Pancreas (tissue), 10 donors: Measurements from ENCODE around the gene OR2A42. TPM values are rescaled to one million over a fixed set of nuclear protein-coding genes. Genes with fewer than 3 reads are reported as not detected.
"Not testable (repeated sequence)": the region's sequence is repeated elsewhere in the genome, so short reads cannot be mapped to it uniquely, and the experiment has no call there.

ENCODE experiments used
- ATAC-seq, 4 donors: fragments of 200-7000 bp; cut with Tn5 transposase; one replicate each; pipeline versions ENCODE4 v1.8.0 to v1.9.1; 2020; ENCODE audit warnings: mild to moderate bottlenecking in 4 of 4, moderate library complexity in 4 of 4
- DNase-seq, 6 donors: peaks; one replicate each; pipeline ENCODE4 v3.0.0-alpha.2; 2020
- FAIRE-seq: peaks from 2 replicates; lab custom pipeline; 2012; peaks lifted over from hg19 to GRCh38; lab: Jason Lieb, UNC
- H3K27ac ChIP-seq, 4 donors: fragments of 200-600 bp; sonication (generic); 1 replicate in 3 of 4; 2 replicates in 1 of 4; pipeline versions ENCODE4 v1.5.0 to v1.8.0; 2020
- H3K27me3 ChIP-seq, 4 donors: fragments of 200-600 bp; one replicate each; pipeline ENCODE4 v1.8.0; 2021
- H3K36me3 ChIP-seq, 3 donors: fragments of 200-600 bp; sonication (generic) in 1 of 3; one replicate each; pipeline versions ENCODE4 v1.5.0 to v1.8.0; 2020 to 2021
- H3K4me1 ChIP-seq, 3 donors: fragments of 200-600 bp; one replicate each; pipeline ENCODE4 v1.8.0; 2021
- H3K4me3 ChIP-seq, 4 donors: fragments of 200-600 bp; sonication (generic) in 2 of 4; one replicate each; pipeline versions ENCODE4 v1.5.0 to v1.8.0; 2020 to 2021
- H3K9me3 ChIP-seq, 4 donors: fragments of 200-600 bp; one replicate each; pipeline ENCODE4 v1.8.0; 2021
- WGBS, 2 donors: extraction: QIAGEN DNeasy Blood & Tissue Kit; methylation state at CpG; one replicate each; pipeline ENCODE4 v1.1.7; 2013; 5-methylcytosine and 5-hydroxymethylcytosine counted together
- intact Hi-C, 3 donors: fragments of 100-400 bp; cut with DNase I; formaldehyde crosslinking; loops; one replicate each; pipeline versions ENCODE4 v1.11.1 to v1.14.2; 2022
- polyA plus RNA-seq, 2 donors: library from polyadenylated mRNA; stranded (reverse); fragments of 200-250 nt; gene quantifications; one replicate each; pipeline ENCODE4 v1.2.3, GENCODE V29; 2013
- total RNA-seq, 6 donors: library from RNA; stranded (reverse); fragmentation: NEBNext Ultra II Directional in 4 of 6; extraction: Animal tissue kit (Norgen Biotek cat#: 25700) in 4 of 6; gene quantifications; one replicate each; pipeline versions ENCODE4 v1.2.1 to v1.2.4, GENCODE V29; 2021 to 2023
- donor health status: healthy with polysubstance abuse.
- donor health status: DM: no; HTN: no; CAD: no; lungs with moderate emphysema.
- donor health status: DM: no; HTN: no; CAD: no.
- donor health status: control.
- donor health status: control.
- donor health status: Bipolar disorder and iron deficiency.
- donor health status: DM: yes; HTN: yes; CAD: no.
- donor health status: DM: no; HTN: no; CAD: no.
- donor health status: DM: no; HTN: no; CAD: no.
- donor health status: DM: yes; HTN: yes; CAD: no.

OR2A42 gene, protein sequence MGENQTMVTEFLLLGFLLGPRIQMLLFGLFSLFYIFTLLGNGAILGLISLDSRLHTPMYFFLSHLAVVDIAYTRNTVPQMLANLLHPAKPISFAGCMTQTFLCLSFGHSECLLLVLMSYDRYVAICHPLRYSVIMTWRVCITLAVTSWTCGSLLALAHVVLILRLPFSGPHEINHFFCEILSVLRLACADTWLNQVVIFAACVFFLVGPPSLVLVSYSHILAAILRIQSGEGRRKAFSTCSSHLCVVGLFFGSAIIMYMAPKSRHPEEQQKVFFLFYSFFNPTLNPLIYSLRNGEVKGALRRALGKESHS
- total RNA-seq (not detected), polyA plus RNA-seq (not detected)

DNA sequence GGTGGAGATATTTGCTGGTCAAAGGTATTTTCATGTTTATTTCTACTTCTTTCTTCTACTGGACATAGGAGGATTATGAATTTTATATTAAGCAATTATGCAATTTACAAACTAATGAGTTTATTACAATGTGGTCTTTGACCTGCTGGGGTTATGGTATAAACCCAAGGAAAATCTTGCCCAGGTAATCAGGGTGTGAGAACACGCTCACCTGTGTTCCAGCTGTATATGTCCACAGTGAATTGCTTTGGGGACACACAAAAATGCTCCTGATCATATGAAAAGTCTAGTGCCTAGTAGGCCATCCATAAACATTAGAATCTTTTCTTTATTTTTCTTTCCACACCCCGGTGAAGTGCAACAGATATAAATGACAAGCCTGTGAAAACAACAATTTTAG lies at the start of gene OR2A42:
Gene OR2A42, minus strand, starts transcription at position 241 of the 400 bp plus-strand sequence. CDS start 6,762 bp downstream, outside the sequence.
- H3K4me1 ChIP-seq, H3K27ac ChIP-seq, H3K4me3 ChIP-seq, DNase-seq, FAIRE-seq, H3K27me3 ChIP-seq, intact Hi-C loops, H3K36me3 ChIP-seq, H3K9me3 ChIP-seq: not testable (repeated sequence)
- 20 to 43% methylated on average over 1 of the region's 2 CpGs for WGBS, 2 donors
- ATAC-seq, result peak in 3 of 4 donors; percentile 32 to 76 (median 64)

DNA sequence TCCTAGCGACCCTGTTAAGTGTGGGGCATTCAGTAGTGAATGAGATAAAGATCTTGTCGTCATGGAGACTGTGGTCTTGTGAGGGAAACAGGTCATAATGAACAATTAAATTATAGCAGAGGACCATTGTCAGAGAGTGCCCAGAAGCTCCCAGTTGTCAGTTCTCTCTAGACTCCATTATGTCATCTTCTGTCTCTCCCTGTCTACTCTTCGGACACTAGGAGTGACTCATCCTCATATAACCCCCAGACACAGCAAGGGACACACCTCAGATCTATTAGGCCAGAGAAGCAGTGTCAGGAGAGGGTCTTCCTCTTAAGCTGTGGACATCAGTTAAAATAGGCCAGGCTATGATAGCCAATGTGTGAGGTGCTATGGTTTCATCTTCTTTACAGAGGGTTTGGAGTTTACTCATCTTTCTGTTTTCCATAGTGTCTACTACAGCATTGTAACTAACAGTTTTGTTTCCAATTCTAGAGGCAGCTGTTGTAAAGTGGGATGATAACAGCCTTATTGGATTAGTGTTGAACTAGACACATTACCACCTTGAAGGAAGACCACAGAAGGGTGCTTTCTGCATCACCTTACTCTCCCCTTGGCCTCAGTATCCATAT lies 47.9 kb upstream of the OR2A42 start:
- DNase-seq, H3K4me3 ChIP-seq, H3K9me3 ChIP-seq, H3K4me1 ChIP-seq, H3K27ac ChIP-seq, intact Hi-C loops, H3K27me3 ChIP-seq, H3K36me3 ChIP-seq, FAIRE-seq, ATAC-seq: not testable (repeated sequence)
- no CpG with 5 or more reads among the region's 3 CpGs for WGBS, 2 donors

DNA sequence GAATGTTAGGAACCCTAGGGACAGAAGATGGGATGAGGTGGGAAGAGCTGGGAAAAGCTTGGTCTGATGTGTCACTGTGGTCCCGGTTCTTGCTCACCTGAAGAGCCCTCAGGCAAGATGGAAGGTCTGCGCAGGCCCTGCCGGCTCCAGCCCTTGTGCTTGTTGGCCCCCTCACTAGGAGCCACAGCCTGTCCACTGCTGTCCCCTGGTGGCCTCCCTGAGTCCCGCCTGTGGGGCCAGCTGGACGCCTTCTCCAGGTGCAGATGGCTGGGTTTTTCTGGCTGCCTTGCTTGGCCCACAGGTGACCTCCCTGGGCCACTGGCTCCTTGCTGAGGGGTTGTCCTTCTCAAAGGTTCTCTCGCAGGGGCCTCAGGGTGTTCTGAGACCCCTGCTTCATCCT lies 44.3 kb upstream of the OR2A42 start:
- H3K27ac ChIP-seq, H3K4me3 ChIP-seq, H3K27me3 ChIP-seq, H3K4me1 ChIP-seq, H3K9me3 ChIP-seq, intact Hi-C loops, DNase-seq, FAIRE-seq, H3K36me3 ChIP-seq, ATAC-seq: not testable (repeated sequence)
- WGBS, 2 donors, result no CpG with 5 or more reads among the region's 6 CpGs

DNA sequence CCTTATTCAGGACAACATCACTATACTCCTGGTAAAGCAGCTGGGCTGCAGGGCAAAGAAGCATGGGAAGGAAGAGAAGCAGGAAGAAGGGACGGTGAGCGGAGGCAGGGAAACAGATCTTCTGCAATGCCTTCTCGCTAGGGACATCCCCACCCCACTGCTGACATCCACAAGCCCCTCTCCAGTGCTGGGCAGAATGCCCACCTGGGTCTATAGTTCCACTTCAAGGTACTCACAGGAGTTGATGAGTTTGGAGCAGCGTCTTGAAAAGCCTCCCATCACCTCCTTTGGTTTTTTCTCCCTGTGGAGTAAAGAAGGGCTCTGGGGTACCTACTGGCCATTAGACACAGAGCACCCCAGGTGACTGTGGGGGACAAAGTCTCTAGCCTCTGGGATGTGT lies 43.1 kb upstream of the OR2A42 start:
- ATAC-seq, H3K27ac ChIP-seq, FAIRE-seq, H3K4me1 ChIP-seq, intact Hi-C loops, H3K4me3 ChIP-seq, H3K27me3 ChIP-seq, H3K9me3 ChIP-seq, H3K36me3 ChIP-seq: not testable (repeated sequence)
- peak in 2 of 6 donors; percentile 9 to 30 for DNase-seq
- 92 to 93% methylated on average over 2 of the region's 4 CpGs for WGBS, 2 donors

DNA sequence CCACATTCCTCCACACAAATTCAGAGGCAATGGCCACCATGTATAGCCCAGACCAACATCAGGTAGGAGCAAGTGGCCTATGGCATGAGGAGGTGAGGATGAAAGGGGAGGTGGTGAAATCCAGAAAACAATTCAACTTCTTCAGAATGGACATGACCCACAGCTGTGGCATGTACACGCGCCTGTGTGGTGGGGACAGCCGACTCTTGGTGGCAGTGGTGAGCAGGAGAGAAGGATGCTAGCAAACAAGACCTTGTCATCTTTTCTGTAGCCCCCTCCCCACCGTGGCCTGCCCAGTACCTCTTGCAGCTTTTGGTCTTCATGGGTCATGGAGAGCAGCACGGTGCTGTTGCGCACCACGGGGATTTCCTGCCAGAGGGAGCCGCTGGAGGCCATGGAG lies 42.6 kb upstream of the OR2A42 start:
- H3K27ac ChIP-seq, H3K36me3 ChIP-seq, H3K4me1 ChIP-seq, H3K4me3 ChIP-seq, ATAC-seq, H3K27me3 ChIP-seq, FAIRE-seq, DNase-seq, H3K9me3 ChIP-seq, intact Hi-C loops: not testable (repeated sequence)
- no CpG with 5 or more reads among the region's 8 CpGs for WGBS, 2 donors

DNA sequence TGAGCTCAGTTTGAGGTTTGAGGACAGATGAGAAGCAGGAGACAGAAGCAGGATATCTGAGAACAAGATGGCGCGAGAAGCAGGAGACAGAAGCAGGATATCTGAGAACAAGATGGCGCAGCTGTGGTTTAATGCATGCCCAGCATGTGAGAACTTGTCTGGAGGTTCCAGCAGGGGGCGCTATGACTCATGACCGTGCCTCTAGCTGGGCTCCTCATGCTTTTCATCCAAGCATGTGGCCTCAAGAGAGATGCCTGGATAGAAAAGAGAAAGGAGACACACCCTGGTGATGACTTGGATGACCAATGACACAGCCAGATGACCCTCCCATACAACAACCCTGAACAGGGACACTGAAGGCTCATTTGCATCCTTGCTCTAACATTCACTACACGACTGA lies 40.6 kb upstream of the OR2A42 start:
- ATAC-seq, result peak in 2 of 4 donors; percentile 38 to 69
- H3K4me1 ChIP-seq, result not testable (repeated sequence)

DNA sequence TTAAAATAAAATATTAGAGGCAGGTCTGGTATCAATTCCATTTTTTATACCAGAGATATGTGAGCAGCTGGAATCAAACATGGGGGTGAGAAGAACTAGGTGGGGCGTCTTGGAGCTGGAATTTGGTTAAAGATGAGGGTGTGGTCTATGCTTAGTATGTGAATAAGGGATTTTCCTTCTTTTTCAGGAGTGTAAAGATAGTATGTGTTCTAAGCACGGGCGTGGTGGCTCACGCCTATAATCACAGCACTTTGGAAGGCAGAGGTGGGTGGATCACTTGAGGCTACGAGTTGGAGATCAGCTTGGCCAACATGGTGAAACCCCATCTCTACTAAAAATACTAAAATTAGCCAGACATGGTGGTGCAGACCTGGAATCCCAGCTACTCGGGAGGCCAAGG lies 35.9 kb upstream of the OR2A42 start:
- H3K4me1 ChIP-seq, H3K4me3 ChIP-seq, H3K27me3 ChIP-seq, intact Hi-C loops, FAIRE-seq, H3K36me3 ChIP-seq, DNase-seq, H3K9me3 ChIP-seq, H3K27ac ChIP-seq, ATAC-seq: not testable (repeated sequence)
- WGBS, 2 donors, result 97 to 100% methylated on average over 4 of the region's 6 CpGs

More for the DNA sequence above, 40.6 kb upstream of the OR2A42 start:
- H3K4me3 ChIP-seq, FAIRE-seq, H3K27me3 ChIP-seq, H3K27ac ChIP-seq, H3K9me3 ChIP-seq, intact Hi-C loops, H3K36me3 ChIP-seq, DNase-seq: not testable (repeated sequence)
- 95 to 98% methylated on average over 3 of the region's 6 CpGs for WGBS, 2 donors

DNA sequence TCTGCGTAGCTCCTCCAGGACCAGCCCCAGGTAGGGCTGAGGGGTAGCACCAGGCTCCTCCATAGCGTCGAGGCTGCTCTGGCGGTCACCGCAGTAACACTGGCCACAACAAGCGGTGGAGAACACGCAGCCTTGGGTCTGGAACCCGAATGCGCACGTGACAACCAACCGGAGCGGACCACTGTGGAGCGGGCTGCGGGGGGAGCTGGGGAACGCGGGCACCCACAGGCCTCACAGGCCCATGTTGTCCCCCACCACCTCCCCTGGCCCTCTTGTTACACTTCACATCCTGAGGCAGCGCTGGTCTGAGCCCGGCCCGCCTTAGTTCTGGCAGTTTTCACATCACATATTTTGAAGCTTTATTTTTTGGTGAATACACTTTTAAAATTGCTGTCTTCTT lies 29.8 kb upstream of the OR2A42 start, which contains the start of gene CTAGE8:
Gene CTAGE8, minus strand, starts transcription at position 101 of the 400 bp plus-strand sequence. Its CDS starts 38 bp downstream, at position 63.
- intact Hi-C loops, DNase-seq, FAIRE-seq, H3K27me3 ChIP-seq, H3K9me3 ChIP-seq, H3K36me3 ChIP-seq, H3K4me1 ChIP-seq, H3K27ac ChIP-seq, ATAC-seq, H3K4me3 ChIP-seq: not testable (repeated sequence)
- no CpG with 5 or more reads among the region's 19 CpGs for WGBS, 2 donors

DNA sequence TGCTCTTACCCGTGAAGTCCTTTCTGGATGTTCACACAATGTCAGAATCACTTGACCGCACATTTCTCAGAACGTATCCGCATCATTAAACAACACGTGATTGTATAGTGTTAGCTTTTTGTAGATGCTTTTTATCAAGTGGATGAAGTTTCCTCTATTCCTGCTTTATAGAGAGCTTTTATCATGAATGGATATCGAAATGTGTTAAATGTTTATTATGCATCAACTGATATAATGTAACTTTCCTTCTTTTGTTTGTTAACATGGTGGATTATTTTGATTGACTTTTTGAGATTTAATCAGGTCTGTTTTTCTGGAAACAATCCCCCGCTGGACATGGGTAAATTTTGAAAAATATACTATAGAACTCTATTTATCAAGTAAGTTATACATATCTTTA lies 25.3 kb upstream of the OR2A42 start, which contains the start of gene OR2A7:
Gene OR2A7, minus strand, starts transcription at position 101 of the 400 bp plus-strand sequence. CDS start 5,164 bp downstream, outside the sequence.
- ATAC-seq, FAIRE-seq, intact Hi-C loops, H3K9me3 ChIP-seq, H3K4me3 ChIP-seq, H3K27me3 ChIP-seq, DNase-seq, H3K4me1 ChIP-seq, H3K27ac ChIP-seq, H3K36me3 ChIP-seq: not testable (repeated sequence)
- WGBS, 2 donors, result 94 to 95% methylated on average over 6 of the region's 7 CpGs

DNA sequence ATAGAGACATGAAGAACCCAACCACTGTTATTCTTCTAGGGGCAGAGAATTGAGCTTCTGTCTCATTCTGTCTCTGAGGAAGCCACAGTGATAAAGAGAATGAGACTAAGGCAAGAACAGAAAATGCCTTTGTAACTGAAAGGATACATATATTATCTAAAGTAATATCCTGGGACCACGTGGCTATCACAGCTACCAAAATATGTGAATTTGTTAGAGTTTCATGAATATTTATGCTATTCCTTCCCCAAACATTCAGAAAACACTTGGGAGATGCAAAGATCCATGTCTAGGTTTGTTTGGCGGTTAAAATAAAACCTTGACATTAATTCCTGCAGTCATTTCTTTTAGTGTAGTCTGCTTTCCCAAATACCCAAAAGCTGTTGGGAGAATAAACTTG lies 22.7 kb upstream of the OR2A42 start:
- intact Hi-C loops, FAIRE-seq: not testable (repeated sequence)
- no CpG with 5 or more reads among the region's 2 CpGs for WGBS, 2 donors

DNA sequence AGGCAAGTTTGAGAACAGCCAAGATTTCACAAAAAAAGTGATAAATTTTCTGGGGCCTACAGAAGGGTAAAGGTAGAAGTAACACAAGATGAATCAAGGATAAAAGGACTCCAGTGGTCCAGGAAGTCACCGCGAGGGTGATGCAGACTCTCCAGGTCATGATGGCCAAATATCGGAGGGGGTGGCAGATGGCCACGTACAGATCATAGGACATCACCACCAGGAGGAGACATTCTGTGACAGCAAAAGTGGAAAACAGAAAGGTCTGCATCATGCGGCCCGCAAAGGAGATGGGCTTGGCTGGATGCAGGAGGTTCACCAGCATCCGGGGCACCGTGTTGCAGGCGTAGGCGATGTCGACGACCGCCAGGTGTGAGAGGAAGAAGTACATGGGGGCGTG lies 19.7 kb upstream of the OR2A42 start:
- H3K27me3 ChIP-seq, H3K9me3 ChIP-seq, H3K4me3 ChIP-seq, H3K27ac ChIP-seq, H3K36me3 ChIP-seq, DNase-seq, intact Hi-C loops, H3K4me1 ChIP-seq, ATAC-seq, FAIRE-seq: not testable (repeated sequence)
- no CpG with 5 or more reads among the region's 14 CpGs for WGBS, 2 donors

More for the DNA sequence above, 22.7 kb upstream of the OR2A42 start:
- not testable (repeated sequence) for H3K4me1 ChIP-seq, H3K4me3 ChIP-seq, H3K36me3 ChIP-seq, H3K27me3 ChIP-seq, H3K27ac ChIP-seq, H3K9me3 ChIP-seq, DNase-seq, ATAC-seq
